Panc1 (cell line): ENCODE data around the gene CMPK1. TPM values are rescaled to one million over a fixed set of nuclear protein-coding genes. Genes with fewer than 3 reads are reported as not detected.

Experiments used
- ATAC-seq: fragments of 200-7000 bp; cut with Tn5 transposase; 2 replicates; pipeline ENCODE4 v1.9.1; 2020; ENCODE audit warnings: mild to moderate bottlenecking, moderate library complexity
- BruUV-seq: library from RNA; stranded (reverse); fragments of 400-500 nt; replicated peaks from 2 replicates; lab custom pipeline; 2021; lab: Mats Ljungman, UMichigan
- CTCF ChIA-PET: fragments of 300-600 bp; sonication (Branson Sonifier 250); formaldehyde crosslinking; loops from one replicate; lab custom pipeline; 2022; ENCODE audit warnings: antibody characterized with exemption; lab: Charles Lee
- POLR2A ChIA-PET: fragments of 300-600 bp; sonication (Branson Sonifier 250); formaldehyde crosslinking; loops from one replicate; lab custom pipeline; 2022; ENCODE audit warnings: antibody characterized with exemption; lab: Charles Lee
- DNase-seq: peaks from one replicate; pipeline ENCODE4 v3.0.0-alpha.2; 2010; ENCODE audit warnings: low read depth, low spot score
- H3K27ac ChIP-seq: 2 replicates; pipeline ENCODE4 v1.5.1; 2011; ENCODE audit warnings: mild to moderate bottlenecking, low read length, inconsistent platforms
- H3K27me3 ChIP-seq: fragments of 200-500 bp; sonication (Bioruptor generic); 2 replicates; pipeline ENCODE4 v1.6.0; 2014; ENCODE audit warnings: low read length, inconsistent platforms; ENCODE audit not compliant: control insufficient read depth, insufficient read depth
- H3K36me3 ChIP-seq: fragments of 200-500 bp; sonication (Bioruptor generic); 2 replicates; pipeline ENCODE4 v1.5.1; 2014; ENCODE audit warnings: inconsistent platforms, mild to moderate bottlenecking, low read length, moderate library complexity; ENCODE audit not compliant: control insufficient read depth, insufficient read depth
- H3K4me1 ChIP-seq: 2 replicates; pipeline ENCODE4 v1.5.1; 2011; ENCODE audit warnings: inconsistent platforms, mild to moderate bottlenecking, low read length, moderate library complexity; ENCODE audit not compliant: control insufficient read depth, insufficient read depth
- H3K4me3 ChIP-seq, 2 experiments: 2 replicates each; pipeline ENCODE4 v1.5.1; 2011 to 2012; ENCODE audit warnings: low read depth in 2 of 2, low read length in 2 of 2, mild to moderate bottlenecking in 2 of 2, inconsistent platforms in 1 of 2, moderate library complexity in 1 of 2
- H3K9me3 ChIP-seq: fragments of 200-500 bp; sonication (Bioruptor generic); 2 replicates; pipeline ENCODE4 v1.5.1; 2014; ENCODE audit warnings: low read depth, mild to moderate bottlenecking, inconsistent platforms, low read length, moderate library complexity; ENCODE audit not compliant: control insufficient read depth, insufficient read depth
- POLR2AphosphoS5 ChIP-seq: IDR thresholded peaks from 2 replicates; pipeline ENCODE4 v1.6.1; 2012; ENCODE audit warnings: mild to moderate bottlenecking, low read depth, low read length, moderate library complexity
- SIN3A ChIP-seq: IDR thresholded peaks from 2 replicates; pipeline ENCODE4 v1.6.1; 2012; ENCODE audit warnings: low read depth, mild to moderate bottlenecking, low read length, moderate library complexity, borderline replicate concordance; ENCODE audit not compliant: insufficient read depth
- TCF7L2 ChIP-seq: IDR thresholded peaks from 2 replicates; pipeline ENCODE4 v1.6.1; 2011; ENCODE audit warnings: mild to moderate bottlenecking, low read depth, low read length, inconsistent platforms
- in situ Hi-C: cut with HindIII; loops from 2 replicates; pipeline ENCODE4 v1.10.0; 2016; ENCODE audit warnings: low sequenced_read_pairs, low pct_unique_long_range_greater_than_20kb
- intact Hi-C: fragments of 100-400 bp; cut with micrococcal nuclease; formaldehyde crosslinking; loops from one replicate; pipeline ENCODE4 v1.10.0; 2022; ENCODE audit not compliant: unreplicated experiment
- total RNA-seq: library from RNA; stranded (reverse); gene quantifications from one replicate; pipeline ENCODE4 v1.2.1, GENCODE V29; 2021; ENCODE audit not compliant: unreplicated experiment
- TF ChIP-seq, protein P1 (sequence below): fragments of 450-650 bp; IDR thresholded peaks from 2 replicates; pipeline ENCODE4 v1.5.1; 2017; ENCODE audit warnings: mild to moderate bottlenecking
- TF ChIP-seq, protein P2 (sequence below), 2 experiments: IDR thresholded peaks; 2 replicates each; pipeline ENCODE4 v1.6.1; 2011 to 2012; ENCODE audit warnings: low read depth in 2 of 2, control low read depth in 1 of 2, low read length in 1 of 2, mild to moderate bottlenecking in 1 of 2, moderate library complexity in 1 of 2; ENCODE audit not compliant: insufficient read depth in 1 of 2

The CMPK1 gene
- total RNA-seq, 1 experiment from 2014 or later = 85.1 TPM

- ChIA-PET CTCF (no interaction called here), POLR2A (no interaction called here)
- no TSS peak for BruUV-seq
Measured at GRCh38 chr1:47331875-47332274, 1.7 kb upstream of the CMPK1 start.

DNA sequence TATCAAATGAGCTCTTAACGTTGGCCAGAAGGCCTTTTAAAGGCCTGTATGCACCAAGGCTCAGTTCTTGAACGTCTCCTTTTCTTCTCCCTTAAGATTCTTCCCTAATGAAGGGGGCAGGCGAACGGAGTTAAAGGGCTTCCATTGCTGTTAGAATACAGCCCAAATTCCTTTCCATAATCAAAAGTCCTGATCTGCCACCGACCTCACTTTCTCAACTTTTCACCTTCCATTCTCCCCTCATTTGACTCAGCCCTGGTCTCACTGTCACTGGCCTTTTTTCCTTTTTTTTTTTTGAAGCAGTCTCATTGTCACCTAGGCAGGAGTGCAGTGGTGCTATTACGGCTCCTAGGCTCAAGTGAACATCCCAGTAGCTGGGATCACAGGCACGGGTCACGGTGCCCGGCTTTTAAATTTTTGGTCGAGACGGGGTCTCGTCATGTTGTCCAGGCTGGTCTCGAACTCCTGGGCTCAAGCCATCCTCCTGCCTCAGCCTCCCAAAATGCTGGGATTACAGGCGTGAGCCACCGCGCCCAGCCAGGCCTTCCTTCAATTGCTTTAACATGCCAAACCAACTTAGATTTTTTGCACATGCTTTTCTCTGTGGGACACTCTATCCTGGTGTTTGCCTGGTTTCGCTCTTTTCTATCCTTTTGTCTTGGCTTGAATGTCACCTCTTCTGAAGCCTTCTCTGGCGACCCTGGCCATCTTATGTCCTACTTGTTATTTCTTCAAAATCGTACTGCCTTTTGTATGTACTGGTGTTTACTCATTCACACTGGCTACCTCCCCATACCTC is 612 bp upstream of the CMPK1 start:
- intact Hi-C loops = no loop called here
- peak overlapping the region; percentile 87 for H3K4me3 ChIP-seq
- CTCF ChIA-PET = interaction anchor here (0.9 kb wide), 1 partner anchor 12 kb away, joined by 5 read pairs; no protein-coding TSS in a partner anchor
- in situ Hi-C loops = no loop called here
- H3K9me3 ChIP-seq = no peaks in the 10 kb centered on the region
- TF ChIP-seq, protein P1, sequence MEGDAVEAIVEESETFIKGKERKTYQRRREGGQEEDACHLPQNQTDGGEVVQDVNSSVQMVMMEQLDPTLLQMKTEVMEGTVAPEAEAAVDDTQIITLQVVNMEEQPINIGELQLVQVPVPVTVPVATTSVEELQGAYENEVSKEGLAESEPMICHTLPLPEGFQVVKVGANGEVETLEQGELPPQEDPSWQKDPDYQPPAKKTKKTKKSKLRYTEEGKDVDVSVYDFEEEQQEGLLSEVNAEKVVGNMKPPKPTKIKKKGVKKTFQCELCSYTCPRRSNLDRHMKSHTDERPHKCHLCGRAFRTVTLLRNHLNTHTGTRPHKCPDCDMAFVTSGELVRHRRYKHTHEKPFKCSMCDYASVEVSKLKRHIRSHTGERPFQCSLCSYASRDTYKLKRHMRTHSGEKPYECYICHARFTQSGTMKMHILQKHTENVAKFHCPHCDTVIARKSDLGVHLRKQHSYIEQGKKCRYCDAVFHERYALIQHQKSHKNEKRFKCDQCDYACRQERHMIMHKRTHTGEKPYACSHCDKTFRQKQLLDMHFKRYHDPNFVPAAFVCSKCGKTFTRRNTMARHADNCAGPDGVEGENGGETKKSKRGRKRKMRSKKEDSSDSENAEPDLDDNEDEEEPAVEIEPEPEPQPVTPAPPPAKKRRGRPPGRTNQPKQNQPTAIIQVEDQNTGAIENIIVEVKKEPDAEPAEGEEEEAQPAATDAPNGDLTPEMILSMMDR = no peak
- TSS peak; percentile 89 for BruUV-seq
- peak overlapping the region; percentile 98 for H3K27ac ChIP-seq
- DNase-seq = no peak
- no peaks in the 10 kb centered on the region for H3K36me3 ChIP-seq
- POLR2A ChIA-PET = interaction anchor here (0.6 to 1.6 kb wide), 3 partner anchors 9 to 18 kb away, joined by 3 to 7 read pairs (median 3); partner anchors contain the start of gene STIL
- H3K27me3 ChIP-seq = no peaks in the 10 kb centered on the region
- peaks cover 9% of the 10 kb centered on the region; the same call in 1 of the 2 replicates for H3K4me1 ChIP-seq
- ATAC-seq = no peak

More at GRCh38 chr1:47331875-47332274, 1.7 kb upstream of the CMPK1 start:
- in situ Hi-C loops = no loop called here
- no peaks in the 10 kb centered on the region for H3K9me3 ChIP-seq
- TF ChIP-seq, protein P1 = no peak
- TF ChIP-seq, protein P2, sequence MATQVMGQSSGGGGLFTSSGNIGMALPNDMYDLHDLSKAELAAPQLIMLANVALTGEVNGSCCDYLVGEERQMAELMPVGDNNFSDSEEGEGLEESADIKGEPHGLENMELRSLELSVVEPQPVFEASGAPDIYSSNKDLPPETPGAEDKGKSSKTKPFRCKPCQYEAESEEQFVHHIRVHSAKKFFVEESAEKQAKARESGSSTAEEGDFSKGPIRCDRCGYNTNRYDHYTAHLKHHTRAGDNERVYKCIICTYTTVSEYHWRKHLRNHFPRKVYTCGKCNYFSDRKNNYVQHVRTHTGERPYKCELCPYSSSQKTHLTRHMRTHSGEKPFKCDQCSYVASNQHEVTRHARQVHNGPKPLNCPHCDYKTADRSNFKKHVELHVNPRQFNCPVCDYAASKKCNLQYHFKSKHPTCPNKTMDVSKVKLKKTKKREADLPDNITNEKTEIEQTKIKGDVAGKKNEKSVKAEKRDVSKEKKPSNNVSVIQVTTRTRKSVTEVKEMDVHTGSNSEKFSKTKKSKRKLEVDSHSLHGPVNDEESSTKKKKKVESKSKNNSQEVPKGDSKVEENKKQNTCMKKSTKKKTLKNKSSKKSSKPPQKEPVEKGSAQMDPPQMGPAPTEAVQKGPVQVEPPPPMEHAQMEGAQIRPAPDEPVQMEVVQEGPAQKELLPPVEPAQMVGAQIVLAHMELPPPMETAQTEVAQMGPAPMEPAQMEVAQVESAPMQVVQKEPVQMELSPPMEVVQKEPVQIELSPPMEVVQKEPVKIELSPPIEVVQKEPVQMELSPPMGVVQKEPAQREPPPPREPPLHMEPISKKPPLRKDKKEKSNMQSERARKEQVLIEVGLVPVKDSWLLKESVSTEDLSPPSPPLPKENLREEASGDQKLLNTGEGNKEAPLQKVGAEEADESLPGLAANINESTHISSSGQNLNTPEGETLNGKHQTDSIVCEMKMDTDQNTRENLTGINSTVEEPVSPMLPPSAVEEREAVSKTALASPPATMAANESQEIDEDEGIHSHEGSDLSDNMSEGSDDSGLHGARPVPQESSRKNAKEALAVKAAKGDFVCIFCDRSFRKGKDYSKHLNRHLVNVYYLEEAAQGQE (IDR thresholded peaks at IDR 0.05; ENCODE audit: insufficient read depth in 1 of 2, low read depth in 2 of 2, low read length in 1 of 2) = no peak
- no peak for TF ChIP-seq SIN3A
- TF ChIP-seq POLR2AphosphoS5 = no peak
- TF ChIP-seq TCF7L2 = no peak
- intact Hi-C loops = no loop called here
- peaks cover 6% of the 10 kb centered on the region; the same call in 1 of the 2 replicates for H3K4me1 ChIP-seq
- ATAC-seq (no peak), DNase-seq (no peak)
- H3K27me3 ChIP-seq = no peaks in the 10 kb centered on the region
- H3K27ac ChIP-seq = no peak overlapping the region
- H3K4me3 ChIP-seq = no peak overlapping the region
- no peaks in the 10 kb centered on the region for H3K36me3 ChIP-seq
